GM18909 (cell line): ENCODE results near the gene HOXA7.

Experiments
- ATAC-seq: cut with Tn5 transposase; IDR thresholded peaks from one replicate; pipeline ENCODE4 v1.9.1; 2021; ENCODE audit warnings: mild to moderate bottlenecking; ENCODE audit not compliant: unreplicated experiment, poor library complexity

Gene HOXA7

GRCh38 chr7:27124096-27124901 lies 32.2 kb downstream of the HOXA7 start:
- no peak for ATAC-seq

DNA sequence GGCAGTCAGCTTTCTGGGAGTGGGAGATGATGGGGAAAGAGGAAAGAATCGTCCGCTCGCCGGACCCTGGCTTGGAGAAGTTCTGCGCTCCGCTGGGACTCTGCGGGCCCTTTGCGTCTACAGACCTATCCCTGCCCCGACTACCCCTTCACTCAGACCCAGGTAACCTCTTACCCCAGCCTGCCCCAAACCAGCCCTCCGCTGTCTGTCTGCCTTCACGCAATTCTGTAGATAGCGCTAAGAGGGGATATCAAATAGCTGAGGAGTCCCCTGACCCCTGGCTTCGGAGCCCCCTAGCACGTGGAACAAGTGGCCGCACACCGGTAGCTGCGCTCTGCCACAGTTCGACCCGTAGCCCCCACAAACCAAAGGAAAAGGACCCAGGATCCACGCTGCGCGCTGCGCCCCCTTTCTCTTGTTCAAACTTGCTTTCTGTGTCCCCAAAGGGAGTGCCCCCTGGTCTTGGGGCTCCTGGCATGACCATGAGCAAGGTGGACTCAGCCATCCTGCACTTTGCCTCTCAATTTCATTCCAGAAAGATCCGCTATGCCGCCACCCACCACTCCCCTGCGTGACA lies 32.9 kb downstream of the HOXA7 start:
- no peak for ATAC-seq

DNA sequence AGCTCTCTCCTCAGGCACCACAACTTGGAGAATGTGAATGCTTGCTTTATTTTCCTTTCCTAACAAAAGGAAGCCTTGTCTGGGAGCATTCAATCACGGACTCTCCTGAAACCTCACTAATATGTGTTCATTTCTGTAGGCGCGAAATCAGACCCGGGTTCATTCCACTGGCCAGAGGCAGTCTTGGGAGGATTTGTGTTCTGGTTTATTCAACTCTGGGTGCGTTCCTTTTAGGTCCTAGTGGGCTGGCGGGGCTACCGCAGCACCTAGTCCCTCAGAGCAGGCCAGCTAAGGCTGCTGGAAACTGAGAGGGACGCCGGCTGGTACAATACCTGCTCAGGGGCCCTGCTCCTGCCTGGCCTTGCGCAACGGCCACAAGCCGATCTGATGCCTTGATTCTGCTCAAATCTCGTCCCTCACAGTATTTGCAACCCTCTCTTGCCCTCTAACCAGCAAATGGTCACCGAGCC lies 33.4 kb downstream of the HOXA7 start:
- no peak for ATAC-seq

DNA sequence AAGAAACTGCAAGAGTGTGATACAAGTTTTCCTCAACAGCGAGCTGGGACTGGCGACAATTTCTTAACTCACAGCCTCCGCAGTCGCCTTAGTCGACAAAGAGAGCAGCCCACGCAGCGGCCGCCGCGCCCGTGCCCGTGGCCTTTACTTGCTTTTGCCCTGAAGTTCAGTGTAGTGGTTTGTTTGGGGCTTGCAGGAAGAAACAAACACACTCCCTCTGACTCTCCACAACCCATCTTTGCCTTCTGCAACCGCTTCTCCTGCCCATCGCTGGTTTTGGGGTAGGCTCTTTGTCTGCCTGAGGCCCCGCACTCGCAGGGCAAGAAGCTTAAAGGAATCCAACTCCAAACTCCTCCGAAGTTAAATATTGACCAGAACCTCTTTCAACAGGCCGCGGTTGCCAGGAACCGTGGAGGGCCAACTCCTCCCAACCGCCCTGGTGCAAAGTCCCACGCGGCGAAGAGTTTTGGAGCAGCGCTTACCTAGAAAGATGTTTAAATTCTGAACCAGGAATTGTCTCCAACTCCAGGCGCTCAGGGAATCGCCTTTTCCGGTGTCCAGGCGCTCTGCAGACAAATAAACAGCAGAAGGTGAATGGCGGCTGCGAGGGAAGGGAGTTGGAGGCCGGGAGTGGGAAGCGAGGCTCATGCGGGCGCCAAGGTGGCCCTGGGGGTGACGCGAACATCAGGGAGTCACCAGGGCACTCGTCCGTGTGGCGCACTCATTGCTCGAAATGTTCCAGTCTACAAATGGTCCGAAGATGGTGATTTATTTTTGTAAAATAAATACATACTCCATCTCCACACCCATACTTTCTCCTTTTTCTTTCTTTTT lies 34.2 kb downstream of the HOXA7 start:
- ATAC-seq, result no peak

- ATAC-seq, result no peak
Measured at GRCh38 chr7:27121684-27122076, 34.8 kb downstream of the HOXA7 start.

DNA sequence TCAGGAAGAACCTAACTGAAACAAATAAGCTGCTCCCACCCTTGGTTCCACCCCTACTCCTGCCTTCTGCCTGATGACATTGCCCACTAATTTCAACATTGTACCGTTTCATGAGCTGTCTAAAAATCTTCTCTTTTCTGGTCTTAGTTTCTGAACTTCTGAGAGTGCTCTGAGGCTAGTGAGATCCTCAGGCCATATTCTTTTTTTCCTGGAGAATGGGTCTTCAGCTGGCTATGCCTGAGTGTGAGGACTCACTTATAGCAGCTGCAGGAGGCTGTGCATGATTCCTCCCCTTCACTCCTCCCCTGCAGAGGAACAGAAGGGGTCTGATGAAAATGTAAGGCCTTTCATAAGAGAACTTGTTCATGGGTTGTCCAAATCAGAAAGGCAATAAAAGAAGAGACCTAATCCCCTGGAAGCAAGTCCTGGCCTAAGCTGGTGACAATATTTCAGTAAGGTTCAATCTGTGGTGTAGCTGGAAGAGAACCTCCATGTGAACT lies 37.0 kb downstream of the HOXA7 start:
- ATAC-seq, result no peak

DNA sequence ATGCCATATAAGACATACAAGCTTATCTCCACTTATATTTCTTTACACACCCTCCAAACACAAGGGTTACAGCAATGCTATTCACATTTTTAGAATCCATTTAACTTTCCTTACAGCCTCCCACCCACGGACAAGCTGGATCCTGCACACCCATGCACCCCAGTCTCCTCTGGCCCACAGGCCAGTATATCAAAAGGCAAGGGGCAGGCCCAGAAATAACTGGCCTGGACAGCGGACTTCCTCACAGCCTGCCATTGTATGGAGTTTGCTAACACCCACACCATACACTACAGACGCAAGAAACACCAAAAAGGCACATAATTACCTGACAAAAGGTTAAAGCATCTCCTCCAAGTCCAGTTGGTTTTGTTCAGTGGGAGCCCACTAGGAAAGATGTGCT lies 37.9 kb downstream of the HOXA7 start:
- no peak for ATAC-seq

GRCh38 chr7:27117887-27118491 lies 38.5 kb downstream of the HOXA7 start:
- no peak for ATAC-seq

DNA sequence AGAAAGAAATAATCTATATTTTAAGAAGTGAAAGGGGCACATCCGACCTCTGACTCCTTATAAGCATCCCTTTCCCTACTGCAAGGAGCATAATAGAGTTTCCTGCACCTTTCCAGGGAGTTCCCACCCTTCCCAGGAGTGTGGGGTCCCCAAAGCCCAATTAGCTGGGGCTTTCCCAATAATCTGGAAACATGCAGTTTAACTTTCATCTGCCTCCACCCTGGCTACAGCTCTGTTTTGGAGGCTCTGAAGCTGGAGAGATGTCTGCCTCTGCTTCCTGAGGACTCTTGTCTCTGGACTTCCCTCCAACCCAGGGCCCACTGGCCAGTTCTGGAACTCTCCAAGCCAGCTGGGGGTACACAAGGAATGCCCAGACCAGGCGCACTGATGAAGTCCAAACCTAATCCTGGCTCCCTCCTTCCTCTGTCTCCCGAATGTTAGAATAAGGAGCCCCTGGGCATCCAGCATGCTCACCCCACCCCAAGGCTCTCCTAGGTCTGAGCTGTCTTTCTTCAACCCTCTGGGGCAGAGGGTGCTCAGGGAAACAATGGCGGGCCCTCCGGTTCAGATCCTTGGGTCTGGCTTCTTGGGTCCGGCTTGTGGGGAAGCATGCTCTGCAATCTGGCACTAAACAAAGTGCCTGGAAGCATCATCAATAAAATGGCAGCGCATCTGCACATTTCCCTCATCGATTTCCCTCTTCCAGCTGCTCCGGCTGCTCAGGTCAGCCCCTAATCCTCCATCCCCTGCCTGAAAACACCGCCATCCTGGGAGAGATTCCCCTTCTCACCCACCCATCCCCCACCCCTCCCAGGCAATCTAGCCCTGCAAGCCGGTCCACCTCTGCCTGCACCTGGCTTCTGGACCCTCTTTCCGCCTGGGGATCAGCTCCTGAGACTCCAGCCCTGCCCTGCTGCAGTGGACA lies 39.3 kb downstream of the HOXA7 start:
- ATAC-seq, result no peak

GRCh38 chr7:27116031-27116961 lies 40.2 kb downstream of the HOXA7 start:
- no peak for ATAC-seq

- ATAC-seq, result no peak
Measured at GRCh38 chr7:27115221-27116026, 41.1 kb downstream of the HOXA7 start.

DNA sequence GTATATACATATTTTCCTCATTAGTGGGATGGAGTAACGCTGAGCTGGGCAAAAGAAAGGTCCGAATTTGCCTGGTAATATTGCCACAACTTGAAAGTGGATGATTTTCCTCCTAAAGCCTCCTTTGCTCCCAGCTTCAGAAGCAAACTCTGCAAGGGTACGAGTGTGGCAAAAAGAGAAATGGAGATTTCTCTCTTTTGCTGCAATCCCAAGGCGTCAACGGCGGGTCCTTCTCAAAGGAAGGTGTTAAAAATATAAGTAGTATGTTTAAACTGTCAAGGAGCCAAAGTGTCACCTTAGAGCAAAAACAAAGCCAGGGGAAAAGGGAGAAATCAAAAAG lies 41.6 kb downstream of the HOXA7 start:
- no peak for ATAC-seq

DNA sequence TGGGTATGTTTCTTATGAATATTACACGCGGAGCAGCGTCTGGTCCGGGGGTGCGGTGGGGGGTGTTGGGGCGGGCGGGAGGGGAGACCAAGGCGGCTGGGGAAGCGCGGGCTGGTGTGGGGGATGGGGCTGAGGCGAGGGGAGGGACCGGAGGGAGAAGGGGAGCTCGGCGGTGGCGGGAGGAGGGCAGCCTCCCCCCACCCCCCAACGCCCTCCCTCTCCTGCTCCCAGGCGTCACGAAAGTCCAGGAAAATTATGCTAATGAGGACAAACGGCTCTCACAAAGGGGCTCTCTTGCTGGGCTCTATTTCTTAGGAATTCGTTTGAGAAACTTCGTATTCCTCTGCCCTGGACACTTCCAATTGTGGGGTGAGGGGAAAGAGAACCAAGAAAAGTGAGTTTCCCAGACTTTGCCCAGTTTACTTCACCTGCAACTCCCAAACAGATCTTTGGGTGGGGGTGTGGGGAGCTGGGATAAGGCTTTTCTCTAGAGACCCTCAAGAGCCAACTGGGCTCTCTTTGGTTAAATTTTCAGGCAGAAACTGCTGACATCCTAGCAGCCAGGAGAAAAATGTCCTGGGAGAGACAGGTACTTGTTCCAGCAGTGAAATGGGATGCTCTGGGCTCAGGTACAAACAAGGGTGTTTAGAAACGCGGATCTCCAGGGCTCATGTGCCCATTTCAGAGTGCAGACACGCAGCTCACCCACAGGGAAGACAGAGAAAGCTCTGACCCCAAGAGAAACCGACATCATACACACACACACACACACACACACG lies 42.3 kb downstream of the HOXA7 start:
- no peak for ATAC-seq

- ATAC-seq, result no peak
Measured at GRCh38 chr7:27112955-27113949, 43.2 kb downstream of the HOXA7 start.

DNA sequence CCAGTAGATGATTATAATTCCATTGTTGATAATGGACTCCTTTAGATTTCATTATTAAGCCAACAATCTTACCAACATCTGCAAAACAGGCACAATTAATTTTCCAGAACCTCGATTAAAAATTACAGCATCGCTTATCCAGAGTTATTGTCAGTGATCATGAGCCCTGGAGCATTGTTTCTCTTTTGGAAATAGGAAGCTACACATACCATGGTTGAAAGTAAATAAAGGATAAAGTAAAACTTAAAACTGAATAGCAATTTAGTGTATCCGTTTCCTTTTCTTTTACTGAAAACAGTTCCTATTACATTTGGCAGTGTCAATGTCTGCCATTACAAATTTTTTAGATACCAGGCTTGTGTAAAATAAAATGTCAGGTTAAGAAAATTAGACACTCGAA lies 44.1 kb downstream of the HOXA7 start:
- no peak for ATAC-seq

GRCh38 chr7:27111751-27112277 lies 44.7 kb downstream of the HOXA7 start:
- ATAC-seq, result no peak
